ENCODE results near the gene POLN. TPM values are rescaled to one million over a fixed set of nuclear protein-coding genes. Genes with fewer than 3 reads are reported as not detected.

POLN gene
- polyA plus RNA-seq, 2 donors: 0.59 to 0.81 TPM

DNA sequence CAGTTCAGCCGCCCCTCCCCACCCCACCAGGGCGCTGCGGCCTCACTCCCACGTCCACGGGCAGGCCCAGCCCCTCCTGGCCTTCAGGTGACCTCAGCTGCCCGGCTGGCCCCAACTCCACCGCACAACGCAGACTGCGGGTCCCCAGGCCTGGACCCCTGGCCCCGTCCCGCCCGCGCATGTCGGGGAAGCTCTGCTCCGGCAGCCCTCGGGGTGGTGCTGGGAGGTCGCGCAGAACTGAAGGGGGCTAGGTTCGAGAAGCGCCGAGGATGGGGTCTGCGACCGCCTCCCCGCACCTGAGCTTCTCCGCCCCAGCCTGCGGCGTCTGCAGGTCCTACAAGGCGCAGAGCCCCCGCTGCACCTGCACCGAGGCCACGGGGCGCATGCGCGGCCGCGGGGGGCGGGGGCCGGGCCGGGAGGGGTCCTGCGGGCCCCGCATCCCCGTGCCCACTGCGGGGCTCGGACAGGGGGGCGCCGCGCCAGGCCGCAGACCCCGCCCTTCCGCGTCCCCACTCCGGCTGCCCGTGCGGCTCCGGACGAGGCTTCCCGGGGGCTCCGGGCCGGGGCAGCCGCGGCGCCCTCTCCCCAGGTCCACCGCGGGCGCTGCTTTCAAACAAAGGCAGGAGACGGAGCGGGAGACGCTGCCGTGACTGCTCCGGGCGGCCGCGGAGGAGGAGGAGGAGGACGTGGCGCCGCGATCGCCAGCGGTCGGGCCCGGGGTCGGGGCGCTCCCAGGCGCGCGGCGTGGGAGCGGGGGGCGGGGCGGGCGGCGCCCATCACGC is 183.5 kb downstream of the POLN start:
- Histone ChIP-seq H3K36me3 (ENCODE audit: control insufficient read depth in 2 of 2, insufficient read depth in 2 of 2, low read length in 1 of 2) (no peaks in the 10 kb centered on the region), H3K4me3 (ENCODE audit: low read depth in 1 of 2, low read length in 2 of 2) (peak overlapping the region in 1 of 2 donors; percentile 53), H3K4me1 (ENCODE audit: control insufficient read depth in 2 of 2, insufficient read depth in 2 of 2, low read length in 1 of 2) (peaks cover 2 to 8% of the 10 kb centered on the region in 2 donors), H3K9me3 (ENCODE audit: control insufficient read depth in 2 of 2, insufficient read depth in 1 of 2, low read depth in 1 of 2, low read length in 1 of 2) (no peaks in the 10 kb centered on the region), H3K27me3 (ENCODE audit: control insufficient read depth in 1 of 2, insufficient read depth in 2 of 2, low read length in 2 of 2) (peaks cover 0 to 30% of the 10 kb centered on the region in 2 donors), H3K27ac (ENCODE audit: low read depth in 2 of 2, low read length in 1 of 2) (no peak overlapping the region)
- WGBS, 2 donors: 1 to 2% methylated on average over 60 to 93 of the region's 93 CpGs

DNA sequence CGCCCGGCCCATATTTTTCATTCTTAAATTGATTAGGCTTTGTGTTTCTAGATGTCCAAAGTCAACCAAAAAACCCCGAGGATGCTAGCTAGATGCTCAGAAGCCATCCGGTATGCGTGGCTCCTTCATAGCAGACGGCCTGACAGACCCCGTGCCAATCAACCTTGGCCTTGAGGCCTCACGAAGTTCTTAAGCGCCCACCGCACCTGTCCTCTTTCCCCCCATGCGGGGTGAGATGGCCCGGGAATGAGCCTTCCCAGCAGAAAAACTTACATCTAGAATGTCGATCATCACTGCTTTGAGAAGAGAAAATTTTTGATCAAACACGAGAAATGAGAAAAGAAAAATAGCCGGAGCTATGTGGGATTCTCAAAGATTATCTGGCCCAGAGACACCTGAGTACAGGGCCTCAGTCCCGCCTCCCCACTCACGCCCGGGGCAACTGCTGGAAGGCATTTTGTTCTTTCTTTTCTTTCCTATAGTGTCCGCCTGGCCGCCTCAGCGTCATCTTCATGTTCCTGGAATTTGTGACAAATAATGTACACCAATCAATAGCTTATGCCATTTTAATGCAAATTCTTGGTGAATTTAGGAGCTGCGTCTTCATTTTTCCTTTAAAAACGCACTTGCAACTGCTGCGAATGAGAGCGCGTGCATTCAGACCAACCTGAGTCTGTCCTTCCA is 184.4 kb downstream of the POLN start:
- 67% methylated on average over 26 of the region's 26 CpGs for WGBS, 2 donors

DNA sequence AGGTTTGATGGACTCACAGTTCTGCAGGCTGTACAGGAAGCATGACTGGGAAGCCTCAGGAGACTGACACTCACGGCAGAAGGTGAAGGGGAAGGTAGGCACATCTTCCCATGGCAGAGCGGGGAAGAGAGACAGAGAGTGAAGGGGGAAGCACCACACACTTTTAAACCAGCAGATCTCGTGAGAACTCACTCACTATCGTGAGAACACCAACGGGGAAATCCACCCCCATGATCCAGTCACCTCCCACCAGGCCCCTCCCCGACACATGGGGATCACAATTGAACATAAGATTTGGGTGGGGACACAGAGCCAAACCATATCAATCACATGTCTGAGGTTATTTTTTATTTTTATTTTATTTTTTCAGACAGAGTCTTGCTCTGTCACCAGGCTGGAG is 187.7 kb downstream of the POLN start:
- Histone ChIP-seq H3K36me3 (ENCODE audit: control insufficient read depth in 2 of 2, insufficient read depth in 2 of 2, low read length in 1 of 2) (no peaks in the 10 kb centered on the region), H3K27ac (ENCODE audit: low read depth in 2 of 2, low read length in 1 of 2) (no peak overlapping the region), H3K27me3 (ENCODE audit: control insufficient read depth in 1 of 2, insufficient read depth in 2 of 2, low read length in 2 of 2) (peaks cover 0 to 16% of the 10 kb centered on the region in 2 donors), H3K9me3 (ENCODE audit: control insufficient read depth in 2 of 2, insufficient read depth in 1 of 2, low read depth in 1 of 2, low read length in 1 of 2) (peaks cover 0 to 2% of the 10 kb centered on the region in 2 donors), H3K4me3 (ENCODE audit: low read depth in 1 of 2, low read length in 2 of 2) (no peak overlapping the region), H3K4me1 (ENCODE audit: control insufficient read depth in 2 of 2, insufficient read depth in 2 of 2, low read length in 1 of 2) (peaks cover 0 to 8% of the 10 kb centered on the region in 2 donors)
- 60 to 65% methylated on average over 6 of the region's 6 CpGs for WGBS, 2 donors

More for the DNA sequence above, 184.4 kb downstream of the POLN start:
- no peaks in the 10 kb centered on the region for H3K36me3 ChIP-seq (ENCODE audit: control insufficient read depth in 2 of 2, insufficient read depth in 2 of 2, low read length in 1 of 2)
- no peak overlapping the region for H3K4me3 ChIP-seq (ENCODE audit: low read depth in 1 of 2, low read length in 2 of 2)
- H3K27me3 ChIP-seq (ENCODE audit: control insufficient read depth in 1 of 2, insufficient read depth in 2 of 2, low read length in 2 of 2): peaks cover 0 to 30% of the 10 kb centered on the region in 2 donors
- no peak overlapping the region for H3K27ac ChIP-seq (ENCODE audit: low read depth in 2 of 2, low read length in 1 of 2)
- H3K9me3 ChIP-seq (ENCODE audit: control insufficient read depth in 2 of 2, insufficient read depth in 1 of 2, low read depth in 1 of 2, low read length in 1 of 2): no peaks in the 10 kb centered on the region
- peaks cover 2 to 8% of the 10 kb centered on the region in 2 donors for H3K4me1 ChIP-seq (ENCODE audit: control insufficient read depth in 2 of 2, insufficient read depth in 2 of 2, low read length in 1 of 2)

DNA sequence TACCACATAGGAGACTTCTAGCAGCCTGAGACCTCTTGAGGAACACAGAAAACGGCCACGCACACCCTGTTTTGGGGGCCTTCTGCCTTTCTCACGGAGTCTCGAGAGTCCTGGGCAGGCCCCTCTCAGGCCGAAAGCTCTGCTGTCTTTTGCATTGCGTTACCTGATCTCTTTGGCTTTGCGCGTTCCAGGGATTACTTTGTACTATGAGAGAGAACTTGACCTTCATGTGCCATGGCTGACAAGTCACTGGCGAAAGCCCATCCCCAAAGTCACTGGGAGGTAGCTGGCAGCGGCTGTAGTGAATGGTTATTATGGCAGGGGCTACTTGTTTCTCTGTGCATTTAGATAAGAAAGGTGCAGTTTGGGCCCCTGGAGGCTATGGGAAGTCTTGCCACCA is 190.8 kb downstream of the POLN start:
- no peaks in the 10 kb centered on the region for H3K27me3 ChIP-seq (ENCODE audit: control insufficient read depth in 1 of 2, insufficient read depth in 2 of 2, low read length in 2 of 2)
- H3K4me3 ChIP-seq (ENCODE audit: low read depth in 1 of 2, low read length in 2 of 2): no peak overlapping the region
- peaks cover 0 to 2% of the 10 kb centered on the region in 2 donors for H3K9me3 ChIP-seq (ENCODE audit: control insufficient read depth in 2 of 2, insufficient read depth in 1 of 2, low read depth in 1 of 2, low read length in 1 of 2)
- H3K36me3 ChIP-seq (ENCODE audit: control insufficient read depth in 2 of 2, insufficient read depth in 2 of 2, low read length in 1 of 2): no peaks in the 10 kb centered on the region
- 67 to 71% methylated on average over 10 of the region's 10 CpGs for WGBS, 2 donors
- no peaks in the 10 kb centered on the region for H3K4me1 ChIP-seq (ENCODE audit: control insufficient read depth in 2 of 2, insufficient read depth in 2 of 2, low read length in 1 of 2)
- H3K27ac ChIP-seq (ENCODE audit: low read depth in 2 of 2, low read length in 1 of 2): no peak overlapping the region

DNA sequence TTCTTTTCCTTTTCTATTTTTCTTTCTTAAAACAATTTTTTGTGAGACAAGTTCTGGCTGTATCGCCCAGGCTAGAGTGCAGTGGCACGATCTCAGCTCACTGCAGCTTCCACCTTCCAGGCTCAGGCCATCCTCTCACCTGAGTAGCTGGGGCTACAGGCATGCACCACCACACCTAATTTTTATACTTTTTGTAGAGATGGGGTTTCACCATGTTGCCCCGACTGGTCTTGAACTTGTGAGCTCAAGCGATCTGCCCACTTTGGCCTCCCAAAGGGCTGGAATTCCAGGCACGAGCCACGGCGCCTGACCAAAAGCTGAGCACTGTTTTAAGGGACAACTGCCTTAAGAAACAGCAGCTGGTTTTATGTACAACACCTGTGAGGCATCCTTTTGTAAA is 192.1 kb downstream of the POLN start:
- no peaks in the 10 kb centered on the region for H3K36me3 ChIP-seq (ENCODE audit: control insufficient read depth in 2 of 2, insufficient read depth in 2 of 2, low read length in 1 of 2)
- WGBS, 2 donors: 85 to 90% methylated on average over 7 of the region's 7 CpGs
- H3K4me1 ChIP-seq (ENCODE audit: control insufficient read depth in 2 of 2, insufficient read depth in 2 of 2, low read length in 1 of 2): no peaks in the 10 kb centered on the region
- no peak overlapping the region for H3K27ac ChIP-seq (ENCODE audit: low read depth in 2 of 2, low read length in 1 of 2)
- no peak overlapping the region for H3K4me3 ChIP-seq (ENCODE audit: low read depth in 1 of 2, low read length in 2 of 2)
- H3K27me3 ChIP-seq (ENCODE audit: control insufficient read depth in 1 of 2, insufficient read depth in 2 of 2, low read length in 2 of 2): no peaks in the 10 kb centered on the region
- H3K9me3 ChIP-seq (ENCODE audit: control insufficient read depth in 2 of 2, insufficient read depth in 1 of 2, low read depth in 1 of 2, low read length in 1 of 2): peaks cover 0 to 2% of the 10 kb centered on the region in 2 donors

DNA sequence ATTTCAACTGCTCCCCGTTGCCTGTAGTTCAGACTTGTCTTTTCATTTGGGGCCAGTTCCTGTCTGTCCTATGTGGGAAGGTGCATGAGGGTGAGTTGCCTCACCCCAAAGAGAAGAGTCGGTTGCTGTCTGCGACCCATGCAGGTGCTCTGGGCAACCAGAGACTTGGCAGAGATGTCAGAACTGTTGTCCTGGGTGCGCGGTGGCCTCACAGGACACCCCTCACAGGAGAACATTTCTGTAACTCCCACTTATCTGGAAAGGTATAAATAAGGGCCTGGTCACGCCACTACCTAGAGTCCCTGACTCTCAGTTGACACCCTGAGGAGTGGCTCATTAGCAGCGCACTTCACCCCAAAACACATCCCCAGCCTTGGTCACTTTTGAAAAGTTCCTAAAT is 192.5 kb downstream of the POLN start:
- WGBS, 2 donors: 92% methylated on average over 7 of the region's 7 CpGs
- no peak overlapping the region for H3K27ac ChIP-seq (ENCODE audit: low read depth in 2 of 2, low read length in 1 of 2)
- peaks cover 0 to 2% of the 10 kb centered on the region in 2 donors for H3K9me3 ChIP-seq (ENCODE audit: control insufficient read depth in 2 of 2, insufficient read depth in 1 of 2, low read depth in 1 of 2, low read length in 1 of 2)
- no peaks in the 10 kb centered on the region for H3K36me3 ChIP-seq (ENCODE audit: control insufficient read depth in 2 of 2, insufficient read depth in 2 of 2, low read length in 1 of 2)
- H3K4me1 ChIP-seq (ENCODE audit: control insufficient read depth in 2 of 2, insufficient read depth in 2 of 2, low read length in 1 of 2): no peaks in the 10 kb centered on the region
- no peak overlapping the region for H3K4me3 ChIP-seq (ENCODE audit: low read depth in 1 of 2, low read length in 2 of 2)
- no peaks in the 10 kb centered on the region for H3K27me3 ChIP-seq (ENCODE audit: control insufficient read depth in 1 of 2, insufficient read depth in 2 of 2, low read length in 2 of 2)

DNA sequence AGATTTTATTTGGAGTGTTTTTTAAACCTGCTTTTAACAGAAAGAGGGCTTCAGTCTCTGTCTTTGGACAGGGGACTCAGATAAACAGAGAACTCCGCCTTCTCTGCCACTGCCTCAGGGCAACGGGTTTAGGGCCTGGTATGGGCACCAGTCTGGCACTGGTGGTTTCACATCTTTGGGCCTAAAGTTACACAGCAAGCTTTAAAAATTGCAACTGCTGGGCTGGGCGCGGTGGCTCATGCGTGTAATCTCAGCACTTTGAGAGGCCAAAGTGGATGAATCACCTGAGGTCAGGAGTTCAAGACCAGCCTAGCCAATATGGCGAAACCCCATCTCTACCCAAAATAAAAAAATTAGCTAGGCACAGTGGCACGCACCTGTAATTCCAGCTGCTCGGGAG is 193.1 kb downstream of the POLN start:
- Histone ChIP-seq H3K4me3 (ENCODE audit: low read depth in 1 of 2, low read length in 2 of 2) (no peak overlapping the region), H3K9me3 (ENCODE audit: control insufficient read depth in 2 of 2, insufficient read depth in 1 of 2, low read depth in 1 of 2, low read length in 1 of 2) (peaks cover 0 to 2% of the 10 kb centered on the region in 2 donors), H3K27me3 (ENCODE audit: control insufficient read depth in 1 of 2, insufficient read depth in 2 of 2, low read length in 2 of 2) (no peaks in the 10 kb centered on the region), H3K27ac (ENCODE audit: low read depth in 2 of 2, low read length in 1 of 2) (no peak overlapping the region), H3K4me1 (ENCODE audit: control insufficient read depth in 2 of 2, insufficient read depth in 2 of 2, low read length in 1 of 2) (no peaks in the 10 kb centered on the region), H3K36me3 (ENCODE audit: control insufficient read depth in 2 of 2, insufficient read depth in 2 of 2, low read length in 1 of 2) (no peaks in the 10 kb centered on the region)
- WGBS, 2 donors: 77 to 81% methylated on average over 8 of the region's 8 CpGs

DNA sequence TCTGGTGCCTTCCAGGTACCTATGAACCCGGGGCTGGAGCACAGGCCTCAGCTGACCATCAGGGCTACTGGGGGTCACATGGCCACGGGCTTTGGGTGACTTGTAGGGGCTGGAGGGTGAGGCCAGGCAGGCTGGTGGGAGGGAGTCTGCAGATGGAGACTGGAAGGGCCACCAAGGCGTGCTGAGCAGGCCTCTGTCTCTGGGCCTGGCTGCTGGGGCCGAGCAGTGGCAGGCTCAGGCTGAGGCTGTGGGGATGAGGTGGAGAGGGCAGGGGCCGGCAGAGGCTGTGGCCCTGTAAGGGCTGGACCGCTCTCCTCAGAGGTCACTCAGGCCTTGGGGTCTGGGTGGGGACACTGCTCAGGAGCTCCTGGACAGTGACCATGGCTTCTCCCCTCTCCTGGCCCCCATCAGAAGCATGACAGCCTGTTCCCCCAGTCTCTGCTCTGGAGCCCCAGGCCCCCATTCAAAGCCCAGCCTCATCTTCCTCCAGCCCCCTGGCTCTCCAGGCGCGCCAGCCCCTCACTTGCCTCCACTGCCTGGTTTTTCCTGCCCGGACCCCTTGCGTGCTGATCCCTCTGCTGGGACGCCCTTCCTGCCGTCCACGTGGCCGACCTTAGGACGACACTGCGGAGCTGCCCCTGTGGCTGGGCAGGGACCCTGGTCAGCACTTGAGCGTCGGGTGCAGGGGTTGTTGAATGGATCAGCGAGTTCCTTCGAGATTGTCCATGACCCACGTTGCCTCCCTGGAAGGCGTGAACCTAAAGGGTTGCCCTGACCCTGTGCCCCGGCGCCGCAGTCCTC is 193.9 kb downstream of the POLN start:
- Histone ChIP-seq H3K9me3 (ENCODE audit: control insufficient read depth in 2 of 2, insufficient read depth in 1 of 2, low read depth in 1 of 2, low read length in 1 of 2) (peaks cover 0 to 2% of the 10 kb centered on the region in 2 donors), H3K27me3 (ENCODE audit: control insufficient read depth in 1 of 2, insufficient read depth in 2 of 2, low read length in 2 of 2) (no peaks in the 10 kb centered on the region), H3K36me3 (ENCODE audit: control insufficient read depth in 2 of 2, insufficient read depth in 2 of 2, low read length in 1 of 2) (no peaks in the 10 kb centered on the region), H3K4me3 (ENCODE audit: low read depth in 1 of 2, low read length in 2 of 2) (no peak overlapping the region), H3K27ac (ENCODE audit: low read depth in 2 of 2, low read length in 1 of 2) (no peak overlapping the region), H3K4me1 (ENCODE audit: control insufficient read depth in 2 of 2, insufficient read depth in 2 of 2, low read length in 1 of 2) (no peaks in the 10 kb centered on the region)
- 89 to 90% methylated on average over 25 of the region's 25 CpGs for WGBS, 2 donors

DNA sequence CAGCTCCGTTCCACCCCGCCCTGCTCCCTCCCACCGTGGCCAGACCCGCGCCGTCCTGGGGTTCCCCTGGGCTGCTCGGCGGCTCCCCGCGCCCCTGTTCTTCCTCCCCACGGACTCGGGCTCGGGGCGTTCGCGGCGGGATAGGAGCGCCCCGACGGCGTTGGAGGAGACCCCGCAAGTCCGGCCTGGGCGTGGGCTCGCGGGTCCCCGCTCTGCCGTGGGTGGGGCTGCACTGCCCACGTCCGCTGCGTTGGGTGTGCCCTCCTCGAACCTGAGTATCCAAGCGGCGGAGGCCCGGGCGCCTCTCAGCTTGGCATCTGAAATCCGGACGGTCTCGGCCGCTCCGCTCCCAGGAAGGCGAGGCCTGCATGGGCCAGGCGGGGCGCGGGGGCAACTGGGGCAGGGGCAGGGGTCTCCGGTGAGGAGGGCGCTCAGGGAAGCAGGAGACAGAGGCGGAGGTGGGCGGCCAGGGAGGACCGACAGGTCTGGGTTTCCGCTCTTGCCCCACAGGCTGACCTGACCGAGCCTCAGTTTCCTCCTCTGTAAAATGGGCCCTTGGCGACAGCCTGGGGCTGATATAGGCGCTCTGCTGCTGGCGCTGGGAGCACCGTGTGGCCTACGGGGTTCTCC is 194.8 kb downstream of the POLN start:
- no peaks in the 10 kb centered on the region for H3K36me3 ChIP-seq (ENCODE audit: control insufficient read depth in 2 of 2, insufficient read depth in 2 of 2, low read length in 1 of 2)
- no peak overlapping the region for H3K4me3 ChIP-seq (ENCODE audit: low read depth in 1 of 2, low read length in 2 of 2)
- H3K27me3 ChIP-seq (ENCODE audit: control insufficient read depth in 1 of 2, insufficient read depth in 2 of 2, low read length in 2 of 2): peaks cover 0 to 3% of the 10 kb centered on the region in 2 donors
- H3K27ac ChIP-seq (ENCODE audit: low read depth in 2 of 2, low read length in 1 of 2): no peak overlapping the region
- peaks cover 3 to 6% of the 10 kb centered on the region in 2 donors for H3K4me1 ChIP-seq (ENCODE audit: control insufficient read depth in 2 of 2, insufficient read depth in 2 of 2, low read length in 1 of 2)
- peaks cover 0 to 2% of the 10 kb centered on the region in 2 donors for H3K9me3 ChIP-seq (ENCODE audit: control insufficient read depth in 2 of 2, insufficient read depth in 1 of 2, low read depth in 1 of 2, low read length in 1 of 2)
- 29 to 32% methylated on average over 51 to 57 of the region's 57 CpGs for WGBS, 2 donors

Measured in esophagus (tissue), 2 donors.